H1 (cell line): Measurements from ENCODE around the gene EFEMP2. TPM values are rescaled to one million over a fixed set of nuclear protein-coding genes. Genes with fewer than 3 reads are reported as not detected.

ENCODE experiments used
- ASH2L ChIP-seq: fragments of 200-600, 300-600 bp; sonication (generic); IDR thresholded peaks from one replicate; pipeline ENCODE4 v1.7.1; 2017; ENCODE audit warnings: low read length
- CTCF ChIP-seq, 3 experiments: IDR thresholded peaks; 1 replicate in 2 of 3; 2 replicates in 1 of 3; pipeline versions ENCODE4 v1.5.1 to v1.6.1; 2011; ENCODE audit warnings: low read length in 3 of 3, mild to moderate bottlenecking in 3 of 3, inconsistent platforms in 2 of 3, low read depth in 1 of 3, moderate library complexity in 1 of 3; ENCODE audit not compliant: insufficient read depth in 1 of 3; ENCODE audit errors: control extremely low read depth in 1 of 3
- PHF8 ChIP-seq: fragments of 200-600 bp; sonication (generic); conservative IDR thresholded peaks from 2 replicates; pipeline ENCODE4 v1.7.1; 2012; ENCODE audit warnings: low read depth, mild to moderate bottlenecking, inconsistent platforms, low read length, moderate library complexity
- polyA plus RNA-seq, 7 experiments: library from polyadenylated mRNA; depleted of rRNA in 3 of 7; stranded (reverse) in 5 of 7; unstranded in 2 of 7; fragments of >200 nt in 5 of 7; fragments of 200-250 nt in 2 of 7; gene quantifications; 1 replicate in 5 of 7; 2 replicates in 1 of 7; 4 replicates in 1 of 7; pipeline versions ENCODE4 v1.2.1 to v1.2.3, GENCODE V29; 2011 to 2013; ENCODE audit warnings: missing spikeins in 2 of 7, mixed read lengths in 2 of 7
- total RNA-seq: library from RNA; stranded (reverse); fragmentation: NEBNext Ultra II Directional; extraction: Animal tissue kit (Norgen Biotek cat#: 25700); gene quantifications from 2 replicates; pipeline ENCODE4 v1.2.1, GENCODE V29; 2021

Gene EFEMP2
- total and polyA plus RNA-seq, 2 of the 8 experiments (the other 6 are each of a cell fraction or from before 2014, with no cell fraction given): 8.8 to 17.2 TPM

- no peak for TF ChIP-seq CTCF (IDR thresholded peaks at IDR 0.05; ENCODE audit: control extremely low read depth in 1 of 3, insufficient read depth in 1 of 3, low read depth in 1 of 3, low read length in 3 of 3)
- peak; percentile 67 for TF ChIP-seq ASH2L
- peak; percentile 46; the same call in 1 of the 2 replicates for TF ChIP-seq PHF8
These were observed 15.7 kb downstream of the EFEMP2 start (continued) for GRCh38 chr11:65856689-65857499.
